Heart left ventricle (tissue), 16 donors: ENCODE measurements around the gene CTNNA3. TPM values are rescaled to one million over a fixed set of nuclear protein-coding genes. Genes with fewer than 3 reads are reported as not detected.

Experiments
- ATAC-seq, 4 donors: fragments of 200-7000 bp; cut with Tn5 transposase; one replicate each; pipeline ENCODE4 v1.9.1; 2020 to 2022; ENCODE audit warnings: moderate library complexity in 4 of 4, mild to moderate bottlenecking in 3 of 4, moderate number of reproducible peaks in 1 of 4
- DNase-seq, 5 donors: peaks; one replicate each; pipeline ENCODE4 v3.0.0-alpha.2; 2020
- H3K27ac ChIP-seq, 12 donors: fragments of 200-600 bp; sonication (generic) in 4 of 12; one replicate each; pipeline versions ENCODE4 v1.5.0 to v1.8.0; 2016 to 2022; ENCODE audit warnings: mild to moderate bottlenecking in 2 of 12
- H3K27me3 ChIP-seq, 9 donors: fragments of 200-600 bp; sonication (generic) in 2 of 9; one replicate each; pipeline versions ENCODE4 v1.5.1 to v1.8.0; 2016 to 2022; ENCODE audit warnings: mild to moderate bottlenecking in 3 of 9
- H3K36me3 ChIP-seq, 9 donors: fragments of 200-600 bp; sonication (generic) in 2 of 9; one replicate each; pipeline versions ENCODE4 v1.5.0 to v1.8.0; 2018 to 2022; ENCODE audit warnings: mild to moderate bottlenecking in 2 of 9
- H3K4me1 ChIP-seq, 12 donors: fragments of 200-600 bp; sonication (generic) in 4 of 12; one replicate each; pipeline versions ENCODE4 v1.5.0 to v1.8.0; 2016 to 2022; ENCODE audit warnings: mild to moderate bottlenecking in 3 of 12
- H3K4me3 ChIP-seq, 12 donors: fragments of 200-600 bp; sonication (generic) in 4 of 12; one replicate each; pipeline versions ENCODE4 v1.5.0 to v1.8.0; 2017 to 2022; ENCODE audit warnings: mild to moderate bottlenecking in 9 of 12, moderate library complexity in 4 of 12
- H3K9me3 ChIP-seq, 12 donors: fragments of 200-600 bp; sonication (generic) in 4 of 12; one replicate each; pipeline versions ENCODE4 v1.5.0 to v1.8.0; 2016 to 2022; ENCODE audit warnings: mild to moderate bottlenecking in 1 of 12
- CTCF ChIP-seq, 12 donors: fragments of 200-600 bp; sonication (generic) in 4 of 12; IDR thresholded peaks; one replicate each; pipeline versions ENCODE4 v1.5.0 to v1.8.0; 2018 to 2022; ENCODE audit warnings: antibody characterized with exemption in 12 of 12, mild to moderate bottlenecking in 5 of 12
- POLR2A ChIP-seq, 2 donors: fragments of 450-650 bp; IDR thresholded peaks; one replicate each; pipeline ENCODE4 v1.6.1; 2017; ENCODE audit warnings: antibody characterized with exemption in 2 of 2, mild to moderate bottlenecking in 2 of 2, moderate library complexity in 2 of 2
- WGBS, 4 donors: extraction: QIAGEN DNeasy Blood & Tissue Kit in 2 of 4; methylation state at CpG; one replicate each; pipeline versions ENCODE4 v1.1.5 to v1.1.7; 2013 to 2018; 5-methylcytosine and 5-hydroxymethylcytosine counted together
- intact Hi-C, 10 donors: fragments of 100-400 bp; cut with DNase I; formaldehyde crosslinking; loops; one replicate each; pipeline versions ENCODE4 v1.11.1 to v1.14.2; 2022
- polyA plus RNA-seq, 2 donors: library from polyadenylated mRNA; stranded (reverse); fragments of 200-250 nt; gene quantifications; one replicate each; pipeline ENCODE4 v1.2.3, GENCODE V29; 2013
- total RNA-seq, 9 donors: library from RNA; depleted of rRNA in 2 of 9; stranded (reverse); fragments of >200 nt in 2 of 9; fragmentation: NEBNext Ultra II Directional in 3 of 9; extraction: Animal tissue kit (Norgen Biotek cat#: 25700) in 3 of 9; gene quantifications; one replicate each; pipeline versions ENCODE4 v1.1.0 to v1.2.4, GENCODE V29; 2016 to 2023
- donor health status: ischemic (EF 13 %, LVEDD 7.1; RV severe dilation, severe dysfunction).
- donor health status: healthy with polysubstance abuse.
- donor health status: DM: no; HTN: yes; CAD: no.
- donor health status: DM: no; HTN: no; CAD: no.
- donor health status: ischemic (EF 25% LVEDD 6.9; RV normal size, moderate dysfunction).
- donor health status: ischemic (EF 25% LVEDD 5.7; RV mildly dilated, moderate dysfunction).
- donor health status: healthy.
- donor health status: DM: yes; HTN: yes; CAD: no.
- donor health status: ischemic (EF 35%, LVEDD 5.7; RV mildly dilated, moderate dysfunction).
- donor health status: nonischemic (EF 11% LVEDD 7.7; RV severe dilation, severe dysfunction).
- donor health status: DM: yes; HTN: yes; CAD: no.
- donor health status: PGD.
- donor health status: ischemic (EF 29% LVEDD 5.4; RV normal size, mild dysfunction).
- donor health status: nonischemic (EF 23%, LVEDD 6.1; RV moderate dilation, normal function).

Gene CTNNA3
- total and polyA plus RNA-seq, 11 donors: 4.8 to 200 (median 99.0) TPM

- Histone ChIP-seq H3K36me3 (no peaks in the 10 kb centered on the region), H3K9me3 (no peaks in the 10 kb centered on the region), H3K4me3 (no peak overlapping the region), H3K27ac (no peak overlapping the region), H3K27me3 (no peaks in the 10 kb centered on the region), H3K4me1 (peaks cover 0 to 18% (median under 1%) of the 10 kb centered on the region in 12 donors)
- DNase-seq: no peak
- TF ChIP-seq CTCF (IDR thresholded peaks at IDR 0.05) (no peak), POLR2A (IDR thresholded peaks at IDR 0.05) (no peak)
- no peak for ATAC-seq
- WGBS, 4 donors: 88 to 97% (median 92%) methylated on average over 1 of the region's 1 CpG
- intact Hi-C loops: no loop called here
Observed at GRCh38 chr10:67112765-67113164, 583.2 kb downstream of the CTNNA3 start.

- Histone ChIP-seq H3K4me1 (no peaks in the 10 kb centered on the region), H3K27me3 (no peaks in the 10 kb centered on the region), H3K4me3 (no peak overlapping the region), H3K27ac (no peak overlapping the region), H3K36me3 (no peaks in the 10 kb centered on the region), H3K9me3 (no peaks in the 10 kb centered on the region)
- DNase-seq: no peak
- ATAC-seq: no peak
- TF ChIP-seq POLR2A (IDR thresholded peaks at IDR 0.05) (no peak), CTCF (IDR thresholded peaks at IDR 0.05) (no peak)
- intact Hi-C loops: no loop called here
Observed at GRCh38 chr10:67110286-67110685, 585.7 kb downstream of the CTNNA3 start.

- DNase-seq (no peak), ATAC-seq (no peak)
- intact Hi-C loops: no loop called here
- no peak overlapping the region for H3K27ac ChIP-seq
- WGBS, 4 donors: 61 to 74% (median 73%) methylated on average over 3 of the region's 3 CpGs
- no peak for TF ChIP-seq POLR2A (IDR thresholded peaks at IDR 0.05)
- TF ChIP-seq CTCF (IDR thresholded peaks at IDR 0.05): no peak
- no peaks in the 10 kb centered on the region for H3K4me1 ChIP-seq
- H3K36me3 ChIP-seq: no peaks in the 10 kb centered on the region
- no peak overlapping the region for H3K4me3 ChIP-seq
- no peaks in the 10 kb centered on the region for H3K9me3 ChIP-seq
- H3K27me3 ChIP-seq: no peaks in the 10 kb centered on the region
Observed at GRCh38 chr10:67107670-67108069, 588.3 kb downstream of the CTNNA3 start.

GRCh38 chr10:67100951-67101350, 595.0 kb downstream of the CTNNA3 start:
- ATAC-seq (no peak), DNase-seq (no peak)
- intact Hi-C loops: no loop called here
- no peaks in the 10 kb centered on the region for H3K9me3 ChIP-seq
- no peak overlapping the region for H3K4me3 ChIP-seq
- H3K27me3 ChIP-seq: no peaks in the 10 kb centered on the region
- H3K27ac ChIP-seq: no peak overlapping the region
- no peaks in the 10 kb centered on the region for H3K4me1 ChIP-seq
- TF ChIP-seq CTCF (IDR thresholded peaks at IDR 0.05) (no peak), POLR2A (IDR thresholded peaks at IDR 0.05) (no peak)
- 77 to 84% (median 78%) methylated on average over 3 of the region's 3 CpGs for WGBS, 4 donors
- no peaks in the 10 kb centered on the region for H3K36me3 ChIP-seq
